ENCODE data around the gene AMBP. TPM values are rescaled to one million over a fixed set of nuclear protein-coding genes. Genes with fewer than 3 reads are reported as not detected.
A peak's percentile ranks its signal among the peaks of the same experiment; 100 is the strongest.

Gene AMBP
- total RNA-seq, 2 donors from 2014 or later = 53.4 to 307 TPM

GRCh38 chr9:114077162-114077837, 800 bp downstream of the AMBP start:
- H3K36me3 ChIP-seq (replicated peaks in 1 of 2; ENCODE audit: insufficient read depth in 1 of 2, low read depth in 2 of 2) = no peaks in the 10 kb centered on the region
- peak overlapping the region; percentile 32 to 72 (median 60) for H3K27ac ChIP-seq
- ATAC-seq (no peak), DNase-seq (no peak)
- H3K4me3 ChIP-seq = no peak overlapping the region
- 42 to 59% methylated on average over 2 to 7 of the region's 7 CpGs for WGBS, 2 donors
- no peaks in the 10 kb centered on the region for H3K27me3 ChIP-seq
- H3K9me3 ChIP-seq = no peaks in the 10 kb centered on the region
- TF ChIP-seq, protein P1, sequence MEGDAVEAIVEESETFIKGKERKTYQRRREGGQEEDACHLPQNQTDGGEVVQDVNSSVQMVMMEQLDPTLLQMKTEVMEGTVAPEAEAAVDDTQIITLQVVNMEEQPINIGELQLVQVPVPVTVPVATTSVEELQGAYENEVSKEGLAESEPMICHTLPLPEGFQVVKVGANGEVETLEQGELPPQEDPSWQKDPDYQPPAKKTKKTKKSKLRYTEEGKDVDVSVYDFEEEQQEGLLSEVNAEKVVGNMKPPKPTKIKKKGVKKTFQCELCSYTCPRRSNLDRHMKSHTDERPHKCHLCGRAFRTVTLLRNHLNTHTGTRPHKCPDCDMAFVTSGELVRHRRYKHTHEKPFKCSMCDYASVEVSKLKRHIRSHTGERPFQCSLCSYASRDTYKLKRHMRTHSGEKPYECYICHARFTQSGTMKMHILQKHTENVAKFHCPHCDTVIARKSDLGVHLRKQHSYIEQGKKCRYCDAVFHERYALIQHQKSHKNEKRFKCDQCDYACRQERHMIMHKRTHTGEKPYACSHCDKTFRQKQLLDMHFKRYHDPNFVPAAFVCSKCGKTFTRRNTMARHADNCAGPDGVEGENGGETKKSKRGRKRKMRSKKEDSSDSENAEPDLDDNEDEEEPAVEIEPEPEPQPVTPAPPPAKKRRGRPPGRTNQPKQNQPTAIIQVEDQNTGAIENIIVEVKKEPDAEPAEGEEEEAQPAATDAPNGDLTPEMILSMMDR (IDR thresholded peaks at IDR 0.05) = no peak
- TF ChIP-seq POLR2A (IDR thresholded peaks at IDR 0.05) = no peak
- intact Hi-C loops (cut with DNase I) = no loop called here
- peaks cover 61% of the 10 kb centered on the region for H3K4me1 ChIP-seq

DNA sequence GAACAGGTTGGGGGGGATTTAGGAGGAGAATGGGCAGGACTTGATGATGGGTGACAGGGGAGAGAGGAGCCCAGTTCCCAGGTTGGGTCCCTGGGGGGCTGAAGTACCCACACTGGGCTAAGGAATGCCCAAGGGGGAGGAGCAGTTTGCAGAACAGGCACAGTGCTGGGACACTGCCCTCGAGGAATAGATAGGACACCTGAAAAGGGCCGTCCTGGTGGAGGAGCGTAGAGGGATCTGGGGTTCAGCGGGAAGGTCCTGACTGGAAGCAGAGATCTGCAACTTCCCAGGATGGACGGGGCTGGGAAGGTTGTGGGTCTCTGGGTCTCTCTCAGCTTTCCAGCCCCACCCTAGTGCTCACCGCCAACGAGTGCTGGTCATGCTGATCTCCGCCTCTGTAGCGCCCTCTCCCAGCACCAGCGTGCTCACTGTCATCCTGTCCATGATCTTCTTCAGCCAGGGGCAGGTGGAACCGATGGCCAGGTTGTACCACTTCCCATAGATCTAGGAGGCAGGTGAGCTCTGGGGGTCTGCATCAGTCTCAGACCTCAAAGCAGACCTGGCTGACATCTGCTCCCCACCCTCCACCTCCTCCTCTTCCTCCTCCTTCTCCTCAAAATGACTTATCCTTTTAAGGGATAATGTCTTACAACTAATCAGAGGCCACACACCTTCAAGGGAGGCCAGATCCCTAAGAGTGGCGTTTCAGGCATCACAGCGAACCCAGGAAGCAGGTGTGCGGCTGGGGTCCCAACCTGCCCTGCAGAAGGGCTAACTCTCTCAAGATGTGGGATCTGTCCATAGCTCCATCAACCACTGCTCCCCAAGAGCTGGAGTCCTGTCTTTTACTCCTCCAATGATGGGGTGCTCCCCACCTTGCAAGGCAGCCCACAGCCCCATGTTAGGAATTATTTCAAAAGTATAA, 1.6 kb downstream of the AMBP start:
- Histone ChIP-seq H3K9me3 (no peaks in the 10 kb centered on the region), H3K36me3 (replicated peaks in 1 of 2; ENCODE audit: insufficient read depth in 1 of 2, low read depth in 2 of 2) (no peaks in the 10 kb centered on the region), H3K4me3 (no peak overlapping the region), H3K27me3 (no peaks in the 10 kb centered on the region), H3K27ac (peak overlapping the region in 3 of 4 donors; percentile 51 to 72 (median 68)), H3K4me1 (peaks cover 59% of the 10 kb centered on the region)
- intact Hi-C loops (cut with DNase I) = no loop called here
- 72 to 78% methylated on average over 14 of the region's 14 CpGs for WGBS, 2 donors
- TF ChIP-seq, protein P1 (IDR thresholded peaks at IDR 0.05) = no peak
- no peak for TF ChIP-seq POLR2A (IDR thresholded peaks at IDR 0.05)
- no peak for ATAC-seq
- DNase-seq = no peak

DNA sequence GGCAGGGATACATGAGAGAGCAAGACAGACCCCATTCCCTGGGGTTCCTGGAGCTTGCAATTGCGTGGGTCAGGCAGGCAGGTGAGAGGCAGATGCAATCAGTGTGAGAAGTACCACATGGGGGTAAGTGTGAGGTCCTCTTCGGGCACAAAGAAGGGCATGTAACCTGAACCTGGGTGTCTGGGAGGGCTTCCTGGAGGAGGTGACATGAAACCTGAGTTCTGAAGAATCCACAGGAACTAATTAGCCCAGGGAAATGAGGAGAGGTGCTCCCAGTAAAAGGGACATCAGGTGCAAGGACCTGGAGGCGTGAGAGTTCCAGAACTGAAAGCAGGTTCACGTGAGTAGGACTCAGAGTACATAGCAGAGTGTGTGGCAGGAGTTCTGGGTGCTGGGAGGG, 2.5 kb downstream of the AMBP start:
- Histone ChIP-seq H3K4me3 (no peak overlapping the region), H3K27ac (peak overlapping the region in 1 of 4 donors; percentile 23), H3K4me1 (peaks cover 50% of the 10 kb centered on the region), H3K27me3 (no peaks in the 10 kb centered on the region), H3K36me3 (replicated peaks in 1 of 2; ENCODE audit: insufficient read depth in 1 of 2, low read depth in 2 of 2) (no peaks in the 10 kb centered on the region), H3K9me3 (no peaks in the 10 kb centered on the region)
- ATAC-seq (no peak), DNase-seq (no peak)
- WGBS, 2 donors = 85 to 86% methylated on average over 4 of the region's 4 CpGs
- intact Hi-C loops (cut with DNase I) = no loop called here
- TF ChIP-seq, protein P1 (IDR thresholded peaks at IDR 0.05) = no peak
- TF ChIP-seq POLR2A (IDR thresholded peaks at IDR 0.05) = no peak

DNA sequence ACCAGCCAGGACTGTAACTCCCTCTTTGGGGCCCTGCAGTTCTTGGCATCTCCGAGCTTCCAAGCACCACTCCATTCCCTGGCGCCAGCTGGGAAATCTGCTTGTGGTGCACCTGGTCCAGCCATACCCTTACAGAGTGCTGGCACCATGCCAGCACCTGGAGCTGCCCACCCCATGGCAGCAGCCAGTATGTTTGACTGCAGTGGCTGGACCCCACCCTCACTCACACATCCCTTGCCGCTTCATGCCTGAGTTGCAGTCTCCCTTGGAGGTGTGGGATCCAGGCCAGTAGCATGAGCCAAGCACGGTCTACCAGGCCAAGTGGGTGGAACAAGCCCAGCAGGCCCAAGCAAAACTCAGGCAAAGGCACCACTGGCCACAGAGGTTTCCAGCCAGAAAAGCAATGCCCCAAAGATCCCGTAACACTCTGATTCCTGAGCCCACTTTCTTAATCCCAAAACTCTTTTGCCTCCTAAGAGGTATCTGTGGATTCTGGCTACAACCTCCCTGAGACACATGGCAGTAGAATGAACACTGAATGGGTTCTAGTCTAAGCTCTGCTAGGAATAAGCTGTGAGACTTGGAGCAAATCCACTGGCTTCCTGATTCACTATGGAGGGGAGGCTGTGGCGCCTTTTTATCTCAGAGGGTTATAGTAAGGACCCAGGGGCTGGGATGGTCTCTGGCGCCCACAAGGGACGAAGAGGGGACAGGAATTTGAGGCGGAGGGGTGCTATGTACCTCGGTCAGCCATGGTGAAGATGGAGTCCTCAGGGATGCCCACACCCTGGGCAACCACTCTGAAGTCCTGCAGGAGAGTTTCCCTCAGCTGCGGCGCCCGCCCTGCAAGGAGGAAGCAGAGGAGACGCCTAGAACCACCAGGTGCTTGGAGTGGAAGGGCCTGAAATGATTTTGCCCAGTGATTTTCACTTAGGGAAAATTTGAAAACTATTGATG, 5.6 kb downstream of the AMBP start:
- H3K27ac ChIP-seq = peak overlapping the region in 2 of 4 donors; percentile 1 to 2
- 56 to 77% methylated on average over 12 of the region's 14 CpGs for WGBS, 2 donors
- ATAC-seq = peak; percentile 78

More for the DNA sequence above, 5.6 kb downstream of the AMBP start:
- H3K27me3 ChIP-seq = no peaks in the 10 kb centered on the region
- H3K36me3 ChIP-seq (replicated peaks in 1 of 2; ENCODE audit: insufficient read depth in 1 of 2, low read depth in 2 of 2) = no peaks in the 10 kb centered on the region
- peak; percentile 75 to 88 (median 83) for DNase-seq
- H3K4me3 ChIP-seq = no peak overlapping the region
- H3K4me1 ChIP-seq = peaks cover 19% of the 10 kb centered on the region
- TF ChIP-seq POLR2A (IDR thresholded peaks at IDR 0.05) = no peak
- TF ChIP-seq, protein P1 (IDR thresholded peaks at IDR 0.05) = no peak
- intact Hi-C loops (cut with DNase I) = no loop called here
- H3K9me3 ChIP-seq = no peaks in the 10 kb centered on the region
